Nephron progenitor cell (in vitro differentiated cells): ENCODE results near the gene SRP14.
"Not testable (repeated sequence)": the region's sequence is repeated elsewhere in the genome, so short reads cannot be mapped to it uniquely, and the experiment has no call there.

Experiments
- DNase-seq: peaks from one replicate; pipeline ENCODE4 v3.0.0; 2021
- H3K27ac Mint-ChIP-seq: 2 replicates; pipeline ENCODE4 v1.8.0; 2021; ENCODE audit warnings: mild to moderate bottlenecking, moderate library complexity, mixed read lengths
- H3K27me3 Mint-ChIP-seq: 2 replicates; pipeline ENCODE4 v1.8.0; 2021; ENCODE audit warnings: mild to moderate bottlenecking, low read depth, mixed read lengths; ENCODE audit not compliant: poor library complexity
- H3K36me3 Mint-ChIP-seq: 2 replicates; pipeline ENCODE4 v1.8.0; 2021; ENCODE audit warnings: low read depth, mixed read lengths
- H3K4me1 Mint-ChIP-seq: 2 replicates; pipeline ENCODE4 v1.8.0; 2021; ENCODE audit warnings: mixed read lengths
- H3K4me3 Mint-ChIP-seq: 2 replicates; pipeline ENCODE4 v1.8.0; 2021; ENCODE audit warnings: mild to moderate bottlenecking, moderate library complexity, mixed read lengths
- H3K9me3 Mint-ChIP-seq: 2 replicates; pipeline ENCODE4 v1.8.0; 2021; ENCODE audit warnings: mild to moderate bottlenecking, moderate library complexity, mixed read lengths
- TF ChIP-seq, protein P1 (sequence below): fragments of 200-600 bp; sonication (generic); IDR thresholded peaks from 2 replicates; pipeline ENCODE4 v1.5.0; 2021; ENCODE audit warnings: antibody characterized with exemption

The SRP14 gene

GRCh38 chr15:39999538-40000200, 39.3 kb downstream of the SRP14 start:
- no peaks in the 10 kb centered on the region for H3K9me3 Mint-ChIP-seq
- no peak overlapping the region for H3K27ac Mint-ChIP-seq
- no peak for DNase-seq
- TF ChIP-seq, protein P1, sequence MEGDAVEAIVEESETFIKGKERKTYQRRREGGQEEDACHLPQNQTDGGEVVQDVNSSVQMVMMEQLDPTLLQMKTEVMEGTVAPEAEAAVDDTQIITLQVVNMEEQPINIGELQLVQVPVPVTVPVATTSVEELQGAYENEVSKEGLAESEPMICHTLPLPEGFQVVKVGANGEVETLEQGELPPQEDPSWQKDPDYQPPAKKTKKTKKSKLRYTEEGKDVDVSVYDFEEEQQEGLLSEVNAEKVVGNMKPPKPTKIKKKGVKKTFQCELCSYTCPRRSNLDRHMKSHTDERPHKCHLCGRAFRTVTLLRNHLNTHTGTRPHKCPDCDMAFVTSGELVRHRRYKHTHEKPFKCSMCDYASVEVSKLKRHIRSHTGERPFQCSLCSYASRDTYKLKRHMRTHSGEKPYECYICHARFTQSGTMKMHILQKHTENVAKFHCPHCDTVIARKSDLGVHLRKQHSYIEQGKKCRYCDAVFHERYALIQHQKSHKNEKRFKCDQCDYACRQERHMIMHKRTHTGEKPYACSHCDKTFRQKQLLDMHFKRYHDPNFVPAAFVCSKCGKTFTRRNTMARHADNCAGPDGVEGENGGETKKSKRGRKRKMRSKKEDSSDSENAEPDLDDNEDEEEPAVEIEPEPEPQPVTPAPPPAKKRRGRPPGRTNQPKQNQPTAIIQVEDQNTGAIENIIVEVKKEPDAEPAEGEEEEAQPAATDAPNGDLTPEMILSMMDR = no peak
- no peak overlapping the region for H3K4me3 Mint-ChIP-seq
- no peaks in the 10 kb centered on the region for H3K27me3 Mint-ChIP-seq
- peaks cover 54% of the 10 kb centered on the region for H3K36me3 Mint-ChIP-seq
- no peaks in the 10 kb centered on the region for H3K4me1 Mint-ChIP-seq

GRCh38 chr15:39998511-39999077, 40.4 kb downstream of the SRP14 start:
- Mint-ChIP-seq H3K4me3 (no peak overlapping the region), H3K9me3 (no peaks in the 10 kb centered on the region), H3K36me3 (peaks cover 52% of the 10 kb centered on the region), H3K27ac (no peak overlapping the region), H3K27me3 (no peaks in the 10 kb centered on the region), H3K4me1 (no peaks in the 10 kb centered on the region)
- TF ChIP-seq, protein P1 = no peak
- no peak for DNase-seq

DNA sequence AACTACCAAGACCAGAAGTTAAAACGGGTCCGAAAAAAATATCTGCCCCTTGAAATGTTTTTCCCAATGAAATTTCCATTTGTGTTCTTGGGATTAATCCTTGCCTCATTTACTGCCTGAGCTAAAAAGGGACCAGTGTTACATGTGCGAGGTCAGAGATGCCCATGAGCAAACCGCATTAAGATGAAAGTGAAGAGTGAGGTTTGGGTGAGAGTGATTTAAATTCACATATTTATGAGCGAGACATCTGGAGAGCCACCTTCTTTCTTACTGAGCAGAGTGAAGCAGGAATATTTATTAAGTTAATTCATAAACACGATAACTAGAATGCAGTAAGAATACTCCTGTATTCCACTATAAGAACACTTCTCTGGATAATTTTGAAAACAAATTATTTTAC, 41.3 kb downstream of the SRP14 start:
- TF ChIP-seq, protein P1 = no peak
- Mint-ChIP-seq H3K27ac (no peak overlapping the region), H3K27me3 (no peaks in the 10 kb centered on the region), H3K36me3 (peaks cover 53% of the 10 kb centered on the region), H3K9me3 (no peaks in the 10 kb centered on the region), H3K4me3 (no peak overlapping the region), H3K4me1 (no peaks in the 10 kb centered on the region)
- no peak for DNase-seq

- H3K27ac Mint-ChIP-seq = no peak overlapping the region
- H3K27me3 Mint-ChIP-seq = no peaks in the 10 kb centered on the region
- H3K36me3 Mint-ChIP-seq = peaks cover 57% of the 10 kb centered on the region
- H3K4me3 Mint-ChIP-seq = no peak overlapping the region
- no peaks in the 10 kb centered on the region for H3K9me3 Mint-ChIP-seq
- H3K4me1 Mint-ChIP-seq = no peaks in the 10 kb centered on the region
- TF ChIP-seq, protein P1 = no peak
- no peak for DNase-seq
These were observed 42.0 kb downstream of the SRP14 start for GRCh38 chr15:39997031-39997430.

DNA sequence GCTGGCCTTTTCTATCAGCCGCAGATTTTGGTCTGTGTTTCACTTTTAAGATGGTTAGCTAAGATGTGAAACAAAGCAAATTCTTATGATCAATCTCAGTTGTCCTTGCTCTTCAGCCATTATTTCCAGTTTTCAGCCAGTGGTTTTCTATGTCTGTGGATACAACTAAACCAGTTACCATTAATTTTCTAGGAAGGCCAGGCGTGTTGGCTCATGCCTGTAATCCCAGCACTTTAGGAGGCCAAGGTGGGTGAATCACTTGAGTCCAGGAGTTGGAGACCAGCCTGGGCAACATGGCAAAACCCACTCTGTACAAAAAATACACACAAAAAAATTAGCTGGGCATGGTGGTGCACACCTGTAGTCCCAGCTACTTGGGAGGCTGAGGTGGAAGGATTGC, 42.8 kb downstream of the SRP14 start:
- H3K4me3 Mint-ChIP-seq, H3K9me3 Mint-ChIP-seq, DNase-seq: not testable (repeated sequence)

DNA sequence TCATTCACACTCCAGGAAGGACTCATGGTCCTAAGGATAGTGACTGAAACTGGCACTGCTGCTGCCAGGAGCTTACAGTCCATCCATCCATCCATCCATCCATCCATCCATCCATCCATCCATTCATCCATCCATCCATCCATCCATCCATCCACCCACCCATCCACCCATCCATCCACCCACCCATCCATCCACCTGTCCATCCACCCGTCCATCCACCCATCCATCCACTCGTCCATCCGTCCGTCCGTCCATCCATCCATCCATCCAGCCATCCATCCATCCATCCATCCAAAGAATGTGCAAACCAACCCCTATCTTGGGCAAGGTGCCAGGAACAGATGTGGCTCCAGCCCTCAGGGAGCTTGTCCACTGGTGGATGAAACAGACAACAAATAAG, 46.0 kb downstream of the SRP14 start:
- not testable (repeated sequence) for H3K27ac Mint-ChIP-seq, H3K27me3 Mint-ChIP-seq, H3K4me3 Mint-ChIP-seq, H3K4me1 Mint-ChIP-seq, DNase-seq, H3K9me3 Mint-ChIP-seq
- peaks cover 78% of the 10 kb centered on the region for H3K36me3 Mint-ChIP-seq

More for the DNA sequence above, 42.8 kb downstream of the SRP14 start:
- H3K27me3 Mint-ChIP-seq, H3K27ac Mint-ChIP-seq, H3K4me1 Mint-ChIP-seq: not testable (repeated sequence)
- peaks cover 60% of the 10 kb centered on the region for H3K36me3 Mint-ChIP-seq

DNA sequence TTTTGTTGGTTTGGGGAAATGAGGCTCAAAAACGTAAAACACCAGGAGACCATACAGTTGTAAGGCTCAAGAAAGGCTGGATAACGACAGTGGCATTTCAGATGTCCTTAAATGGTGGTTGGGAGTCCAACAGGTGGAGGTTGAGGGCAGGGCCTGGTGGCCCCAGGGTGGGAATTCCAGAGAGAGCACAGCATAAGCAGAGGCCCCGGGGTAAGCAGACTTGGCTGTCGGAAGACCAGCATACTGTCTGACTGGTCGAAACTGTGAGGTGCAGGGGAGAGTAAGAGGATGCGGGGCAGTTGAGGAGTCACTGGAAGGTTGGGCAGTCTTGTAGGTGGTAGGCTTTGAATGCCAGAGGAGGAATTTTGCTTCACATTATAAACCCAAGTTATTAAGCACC, 48.3 kb downstream of the SRP14 start:
- no peak overlapping the region for H3K27ac Mint-ChIP-seq
- no peak overlapping the region for H3K4me3 Mint-ChIP-seq
- H3K27me3 Mint-ChIP-seq = no peaks in the 10 kb centered on the region
- no peaks in the 10 kb centered on the region for H3K9me3 Mint-ChIP-seq
- H3K4me1 Mint-ChIP-seq = no peaks in the 10 kb centered on the region
- TF ChIP-seq, protein P1 = no peak
- H3K36me3 Mint-ChIP-seq = peaks cover 76% of the 10 kb centered on the region
- DNase-seq = no peak
